Neutrophil (primary cell): ENCODE data around the gene PARD3.

Experiments used
- H3K27ac ChIP-seq: fragments of 200-600 bp; sonication (generic); 2 replicates; pipeline ENCODE4 v1.5.1; 2016; ENCODE audit warnings: mild to moderate bottlenecking, moderate library complexity
- H3K27me3 ChIP-seq: fragments of 200-600 bp; sonication (generic); 2 replicates; pipeline ENCODE4 v1.6.0; 2016; ENCODE audit warnings: mild to moderate bottlenecking
- H3K36me3 ChIP-seq: fragments of 200-600 bp; sonication (generic); 2 replicates; pipeline ENCODE4 v1.5.1; 2017
- H3K4me1 ChIP-seq, 2 experiments: fragments of 200-600 bp in 1 of 2; sonication (generic) in 1 of 2; 1 replicate in 1 of 2; 2 replicates in 1 of 2; pipeline versions ENCODE4 v1.5.1 to v1.6.1; 2013 to 2016; ENCODE audit warnings: low read depth in 1 of 2, low read length in 1 of 2, mild to moderate bottlenecking in 1 of 2, moderate library complexity in 1 of 2; ENCODE audit not compliant: control insufficient read depth in 1 of 2, insufficient read depth in 1 of 2
- H3K4me3 ChIP-seq, 2 experiments: fragments of 200-600 bp in 1 of 2; sonication (generic) in 1 of 2; 1 replicate in 1 of 2; 2 replicates in 1 of 2; pipeline ENCODE4 v1.5.1; 2013 to 2016; ENCODE audit warnings: low read depth in 1 of 2, low read length in 1 of 2, mild to moderate bottlenecking in 1 of 2, moderate library complexity in 1 of 2
- H3K9me3 ChIP-seq: fragments of 200-600 bp; sonication (generic); 2 replicates; pipeline ENCODE4 v1.5.1; 2016
- TF ChIP-seq, protein P1 (sequence below): fragments of 200-600 bp; sonication (generic); IDR thresholded peaks from 2 replicates; pipeline ENCODE4 v1.5.1; 2016; ENCODE audit warnings: antibody characterized with exemption

Gene PARD3

DNA sequence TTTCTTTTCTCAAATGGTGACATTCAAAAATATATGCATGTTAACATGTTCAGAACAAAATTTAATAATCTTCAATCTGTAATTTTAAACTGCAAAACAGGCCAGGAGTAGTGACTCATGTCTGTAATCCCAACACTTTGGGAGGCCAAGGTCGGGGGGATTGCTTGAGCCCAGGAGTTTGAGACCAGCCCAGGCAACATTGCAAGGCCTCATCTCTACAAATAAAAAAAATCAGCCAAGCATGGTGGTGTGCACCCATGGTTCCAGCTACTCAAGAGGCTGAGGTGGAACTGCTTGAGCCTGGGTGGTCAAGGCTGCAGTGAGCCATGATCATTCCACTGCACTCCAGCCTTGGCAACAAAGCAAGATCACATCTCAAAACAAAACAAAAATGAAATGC is 394.3 kb downstream of the PARD3 start:
- Histone ChIP-seq H3K4me3 (no peak overlapping the region), H3K27ac (no peak overlapping the region), H3K4me1 (no peaks in the 10 kb centered on the region), H3K36me3 (no peaks in the 10 kb centered on the region), H3K27me3 (no peaks in the 10 kb centered on the region), H3K9me3 (no peaks in the 10 kb centered on the region)
- TF ChIP-seq, protein P1, sequence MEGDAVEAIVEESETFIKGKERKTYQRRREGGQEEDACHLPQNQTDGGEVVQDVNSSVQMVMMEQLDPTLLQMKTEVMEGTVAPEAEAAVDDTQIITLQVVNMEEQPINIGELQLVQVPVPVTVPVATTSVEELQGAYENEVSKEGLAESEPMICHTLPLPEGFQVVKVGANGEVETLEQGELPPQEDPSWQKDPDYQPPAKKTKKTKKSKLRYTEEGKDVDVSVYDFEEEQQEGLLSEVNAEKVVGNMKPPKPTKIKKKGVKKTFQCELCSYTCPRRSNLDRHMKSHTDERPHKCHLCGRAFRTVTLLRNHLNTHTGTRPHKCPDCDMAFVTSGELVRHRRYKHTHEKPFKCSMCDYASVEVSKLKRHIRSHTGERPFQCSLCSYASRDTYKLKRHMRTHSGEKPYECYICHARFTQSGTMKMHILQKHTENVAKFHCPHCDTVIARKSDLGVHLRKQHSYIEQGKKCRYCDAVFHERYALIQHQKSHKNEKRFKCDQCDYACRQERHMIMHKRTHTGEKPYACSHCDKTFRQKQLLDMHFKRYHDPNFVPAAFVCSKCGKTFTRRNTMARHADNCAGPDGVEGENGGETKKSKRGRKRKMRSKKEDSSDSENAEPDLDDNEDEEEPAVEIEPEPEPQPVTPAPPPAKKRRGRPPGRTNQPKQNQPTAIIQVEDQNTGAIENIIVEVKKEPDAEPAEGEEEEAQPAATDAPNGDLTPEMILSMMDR, result no peak

DNA sequence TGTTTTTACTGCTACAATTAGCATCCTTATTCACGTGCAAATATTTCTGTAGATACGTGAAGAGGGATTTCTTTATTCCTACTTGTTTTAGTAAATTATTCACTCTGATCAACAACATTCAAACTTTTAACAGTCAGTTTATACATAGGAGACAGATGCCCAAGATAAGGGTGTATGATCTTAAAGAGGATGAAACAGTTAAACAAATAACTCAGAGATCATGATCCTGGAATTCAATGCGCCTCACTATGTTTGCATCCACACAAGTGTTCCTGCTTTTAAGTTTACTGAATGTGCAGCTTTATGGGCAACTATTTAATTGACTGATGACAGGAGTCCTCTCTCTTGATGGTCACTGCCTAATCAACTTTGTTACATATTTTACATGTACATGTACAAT is 394.8 kb downstream of the PARD3 start:
- Histone ChIP-seq H3K27ac (no peak overlapping the region), H3K36me3 (no peaks in the 10 kb centered on the region), H3K4me3 (no peak overlapping the region), H3K27me3 (no peaks in the 10 kb centered on the region), H3K4me1 (no peaks in the 10 kb centered on the region), H3K9me3 (no peaks in the 10 kb centered on the region)
- TF ChIP-seq, protein P1, result no peak

DNA sequence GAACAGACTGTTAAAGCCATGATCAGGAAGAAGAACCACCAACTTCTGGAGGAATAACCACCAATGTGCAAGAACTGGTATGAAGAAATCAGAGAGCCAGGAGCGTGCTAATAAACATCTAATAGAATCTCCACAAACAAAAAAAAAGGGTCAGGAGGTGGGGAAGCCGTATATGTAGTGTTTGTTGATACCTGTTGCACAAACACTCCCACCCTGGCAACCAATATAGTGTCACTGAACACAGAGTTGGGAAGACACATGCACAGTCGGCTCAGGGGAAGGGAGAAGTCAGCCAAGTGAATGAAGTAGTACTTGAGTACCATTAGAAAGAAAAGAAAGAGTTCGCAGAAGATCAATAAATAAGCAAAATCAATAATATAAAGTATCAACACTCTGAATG is 400.1 kb downstream of the PARD3 start:
- Histone ChIP-seq H3K4me1 (no peaks in the 10 kb centered on the region), H3K27ac (no peak overlapping the region), H3K36me3 (no peaks in the 10 kb centered on the region), H3K4me3 (no peak overlapping the region), H3K27me3 (no peaks in the 10 kb centered on the region), H3K9me3 (no peaks in the 10 kb centered on the region)
- TF ChIP-seq, protein P1, result no peak

DNA sequence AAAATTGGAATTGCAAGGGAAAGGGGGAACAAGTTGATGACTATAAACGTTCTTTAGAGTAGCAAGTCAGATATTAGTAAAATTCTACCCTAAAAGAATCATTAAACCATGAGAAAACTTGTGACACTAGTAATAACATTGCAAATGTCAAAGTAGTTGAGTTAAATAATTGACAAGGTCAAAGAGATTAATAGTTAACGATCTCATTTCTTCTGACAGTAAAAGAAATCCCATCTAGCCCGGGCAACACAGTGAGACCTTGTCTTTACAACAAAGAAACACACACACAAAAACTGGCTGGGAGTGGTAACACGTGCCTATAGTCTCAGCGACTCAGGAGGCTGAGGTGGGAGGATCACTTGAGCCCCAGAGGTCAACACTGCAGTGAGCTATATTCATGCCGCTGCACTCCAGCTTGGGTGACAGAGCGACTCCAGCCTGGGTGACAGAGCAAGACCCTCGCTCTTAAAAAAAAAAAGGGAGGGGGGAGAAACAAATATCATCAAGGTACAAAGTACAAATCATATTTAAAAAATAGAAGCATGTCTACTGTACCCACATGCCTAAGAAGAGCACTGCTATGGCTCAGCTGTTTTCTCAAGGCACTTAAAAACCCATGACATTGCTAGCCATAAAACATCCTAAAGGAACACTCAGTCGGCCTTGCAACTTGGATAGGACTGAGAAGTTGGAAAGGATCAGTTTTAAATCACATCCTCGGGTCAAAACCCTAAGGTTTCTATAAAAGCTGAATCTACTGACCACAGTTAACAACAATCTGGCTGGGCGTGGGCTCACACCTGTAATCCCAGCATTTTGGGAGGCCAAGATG is 401.1 kb downstream of the PARD3 start:
- H3K27me3 ChIP-seq, result no peaks in the 10 kb centered on the region
- H3K4me3 ChIP-seq, result no peak overlapping the region
- no peak overlapping the region for H3K27ac ChIP-seq
- TF ChIP-seq, protein P1, result no peak
- no peaks in the 10 kb centered on the region for H3K36me3 ChIP-seq
- H3K9me3 ChIP-seq, result no peaks in the 10 kb centered on the region
- no peaks in the 10 kb centered on the region for H3K4me1 ChIP-seq

DNA sequence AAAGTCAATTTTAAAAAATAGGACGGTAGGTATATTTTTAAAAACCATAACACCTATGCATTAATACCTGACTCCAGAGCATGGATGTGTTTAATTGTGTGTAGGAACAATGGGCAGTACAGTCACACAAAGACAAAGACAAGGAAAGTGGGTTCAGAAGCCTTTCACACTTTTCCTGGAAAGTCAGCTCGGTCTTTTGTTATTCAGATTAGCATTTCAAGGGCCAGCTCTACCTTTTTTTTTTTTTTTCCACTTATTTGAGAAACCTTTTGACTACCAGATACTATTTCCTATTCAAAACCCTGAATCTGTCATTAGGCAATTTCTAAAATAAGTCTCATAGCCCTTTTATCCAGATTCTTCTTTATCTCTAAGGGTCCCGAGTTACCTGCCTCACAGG is 401.9 kb downstream of the PARD3 start:
- Histone ChIP-seq H3K9me3 (no peaks in the 10 kb centered on the region), H3K36me3 (no peaks in the 10 kb centered on the region), H3K27ac (no peak overlapping the region), H3K4me3 (no peak overlapping the region), H3K4me1 (no peaks in the 10 kb centered on the region), H3K27me3 (no peaks in the 10 kb centered on the region)
- TF ChIP-seq, protein P1, result no peak
